ENCODE measurements around the gene CTNNA3.

- no peak for TF ChIP-seq CTCF (IDR thresholded peaks at IDR 0.05; ENCODE audit: insufficient read depth, low read length, poor library complexity, severe bottlenecking)
- TF ChIP-seq EZH2phosphoT487 (conservative IDR thresholded peaks at IDR 0.05; ENCODE audit: low read length): no peak
These were observed 699.0 kb downstream of the CTNNA3 start for GRCh38 chr10:66996996-66997395.
